Chondrocyte (in vitro differentiated cells): ENCODE measurements around the gene ALOX12. TPM values are rescaled to one million over a fixed set of nuclear protein-coding genes. Genes with fewer than 3 reads are reported as not detected.

Experiments used
- DNase-seq: peaks from one replicate; pipeline ENCODE4 v3.0.0; 2021; ENCODE audit warnings: mixed read lengths, low spot score
- H3K27ac Mint-ChIP-seq: one replicate; pipeline ENCODE4 v1.8.0; 2021; ENCODE audit warnings: mild to moderate bottlenecking, moderate library complexity, mixed read lengths; ENCODE audit not compliant: unreplicated experiment
- H3K27me3 Mint-ChIP-seq: 2 replicates; pipeline ENCODE4 v1.8.0; 2021; ENCODE audit warnings: low read depth, mixed read lengths
- H3K36me3 Mint-ChIP-seq: 2 replicates; pipeline ENCODE4 v1.8.0; 2021; ENCODE audit warnings: low read depth, mixed read lengths
- H3K4me1 Mint-ChIP-seq: 2 replicates; pipeline ENCODE4 v1.8.0; 2021; ENCODE audit warnings: low read depth, mild to moderate bottlenecking, mixed read lengths
- H3K4me3 Mint-ChIP-seq: one replicate; pipeline ENCODE4 v1.8.0; 2021; ENCODE audit warnings: mild to moderate bottlenecking, moderate library complexity, mixed read lengths; ENCODE audit not compliant: unreplicated experiment
- H3K9me3 Mint-ChIP-seq: 2 replicates; pipeline ENCODE4 v1.8.0; 2021; ENCODE audit warnings: low read depth, mixed read lengths
- CTCF ChIP-seq: fragments of 200-600 bp; sonication (generic); IDR thresholded peaks from 2 replicates; pipeline ENCODE4 v1.5.0; 2021; ENCODE audit warnings: antibody characterized with exemption, mild to moderate bottlenecking, moderate library complexity
- total RNA-seq: library from RNA; stranded (reverse); gene quantifications from 3 replicates; pipeline ENCODE4 v1.2.1, GENCODE V29; 2021

The ALOX12 gene
- total RNA-seq, 1 donor from 2014 or later = not detected

- no peak for DNase-seq
- Mint-ChIP-seq H3K36me3 (peaks cover 18% of the 10 kb centered on the region), H3K27ac (no peak overlapping the region), H3K4me1 (no peaks in the 10 kb centered on the region), H3K27me3 (no peaks in the 10 kb centered on the region), H3K9me3 (no peaks in the 10 kb centered on the region), H3K4me3 (no peak overlapping the region)
- no peak for TF ChIP-seq CTCF
Observed at GRCh38 chr17:7003745-7004144, 7.9 kb downstream of the ALOX12 start.

GRCh38 chr17:7004398-7005253 lies 8.8 kb downstream of the ALOX12 start:
- DNase-seq = no peak

GRCh38 chr17:7005716-7006115 lies 9.9 kb downstream of the ALOX12 start:
- Mint-ChIP-seq H3K4me3 (no peak overlapping the region), H3K36me3 (peaks cover 8% of the 10 kb centered on the region), H3K4me1 (peaks cover 19% of the 10 kb centered on the region), H3K27ac (no peak overlapping the region), H3K9me3 (no peaks in the 10 kb centered on the region), H3K27me3 (no peaks in the 10 kb centered on the region)
- TF ChIP-seq CTCF = no peak
- no peak for DNase-seq

More at GRCh38 chr17:7004398-7005253, 8.8 kb downstream of the ALOX12 start:
- no peak overlapping the region for H3K27ac Mint-ChIP-seq
- peaks cover 14% of the 10 kb centered on the region for H3K36me3 Mint-ChIP-seq
- H3K4me3 Mint-ChIP-seq = no peak overlapping the region
- H3K27me3 Mint-ChIP-seq = no peaks in the 10 kb centered on the region
- no peaks in the 10 kb centered on the region for H3K9me3 Mint-ChIP-seq
- peak; percentile 89 for TF ChIP-seq CTCF
- peaks cover 8% of the 10 kb centered on the region for H3K4me1 Mint-ChIP-seq

GRCh38 chr17:7007143-7007542 lies 11.3 kb downstream of the ALOX12 start:
- no peak for DNase-seq
- peaks cover 31% of the 10 kb centered on the region for H3K4me1 Mint-ChIP-seq
- H3K27me3 Mint-ChIP-seq = no peaks in the 10 kb centered on the region
- peaks cover 4% of the 10 kb centered on the region for H3K36me3 Mint-ChIP-seq
- H3K4me3 Mint-ChIP-seq = no peak overlapping the region
- no peak overlapping the region for H3K27ac Mint-ChIP-seq
- TF ChIP-seq CTCF = no peak
- H3K9me3 Mint-ChIP-seq = no peaks in the 10 kb centered on the region

- no peak for DNase-seq
- Mint-ChIP-seq H3K27ac (peak overlapping the region; percentile 61), H3K4me3 (peak overlapping the region; percentile 97), H3K9me3 (no peaks in the 10 kb centered on the region), H3K36me3 (peaks cover 5% of the 10 kb centered on the region), H3K4me1 (peaks cover 50% of the 10 kb centered on the region), H3K27me3 (no peaks in the 10 kb centered on the region)
- no peak for TF ChIP-seq CTCF
Observed at GRCh38 chr17:7010523-7010922, 14.7 kb downstream of the ALOX12 start.
